B cell (primary cell): ENCODE measurements around the gene UBTD1. TPM values are rescaled to one million over a fixed set of nuclear protein-coding genes. Genes with fewer than 3 reads are reported as not detected.

Experiments used
- ATAC-seq: fragments of 200-7000 bp; cut with Tn5 transposase; one replicate; pipeline ENCODE4 v1.10.0; 2021; ENCODE audit warnings: low read depth, mild to moderate bottlenecking, moderate number of reproducible peaks, moderate library complexity
- CTCF ChIA-PET: fragments of 350-600 bp; sonication (Branson Sonifier 250); formaldehyde crosslinking; loops from one replicate; lab custom pipeline; 2021; ENCODE audit warnings: antibody characterized with exemption, inconsistent platforms; lab: Charles Lee
- POLR2A ChIA-PET: fragments of 350-600 bp; sonication (Branson Sonifier 250); formaldehyde crosslinking; loops from one replicate; lab custom pipeline; 2021; ENCODE audit warnings: antibody characterized with exemption; lab: Charles Lee
- DNase-seq: peaks from one replicate; pipeline ENCODE4 v3.0.0; 2013
- H2AFZ ChIP-seq: 2 replicates; pipeline ENCODE4 v1.6.1; 2012; ENCODE audit warnings: mild to moderate bottlenecking, low read depth, low read length; ENCODE audit not compliant: insufficient read depth, poor library complexity, severe bottlenecking
- H3K27ac ChIP-seq, 2 donors: 1 replicate in 1 of 2; 2 replicates in 1 of 2; pipeline ENCODE4 v1.5.1; 2012 to 2013; ENCODE audit warnings: low read length in 2 of 2, mild to moderate bottlenecking in 2 of 2, moderate library complexity in 1 of 2
- H3K27me3 ChIP-seq, 4 experiments: fragments of 200-600 bp in 1 of 4; sonication (generic) in 1 of 4; replicated peaks in 1 of 4; 1 replicate in 2 of 4; 2 replicates in 2 of 4; pipeline versions ENCODE4 v1.6.1 to v1.7.0; 2013 to 2016; ENCODE audit warnings: low read length in 3 of 4, mild to moderate bottlenecking in 2 of 4, mixed read lengths in 1 of 4, moderate library complexity in 1 of 4; ENCODE audit not compliant: insufficient read depth in 4 of 4, control insufficient read depth in 3 of 4; ENCODE audit errors: control extremely low read depth in 1 of 4
- H3K36me3 ChIP-seq, 2 experiments: replicated peaks in 1 of 2; 1 replicate in 1 of 2; 2 replicates in 1 of 2; pipeline versions ENCODE4 v1.6.1 to v1.7.1; 2013; ENCODE audit warnings: low read length in 1 of 2; ENCODE audit not compliant: insufficient read depth in 2 of 2, control insufficient read depth in 1 of 2; ENCODE audit errors: control extremely low read depth in 1 of 2, extremely low read depth in 1 of 2
- H3K4me1 ChIP-seq, 2 donors: fragments of 200-600 bp in 1 of 2; sonication (generic) in 1 of 2; 1 replicate in 1 of 2; 2 replicates in 1 of 2; pipeline versions ENCODE4 v1.5.1 to v1.6.1; 2013 to 2017; ENCODE audit warnings: low read length in 2 of 2; ENCODE audit not compliant: control insufficient read depth in 2 of 2, insufficient read depth in 2 of 2
- H3K4me2 ChIP-seq: replicated peaks from 2 replicates; pipeline ENCODE3; 2012; ENCODE audit warnings: mild to moderate bottlenecking, low read depth, low read length; ENCODE audit not compliant: poor library complexity, severe bottlenecking
- H3K4me3 ChIP-seq, 5 experiments: fragments of 200-600 bp in 1 of 5; sonication (generic) in 1 of 5; 1 replicate in 3 of 5; 2 replicates in 2 of 5; pipeline versions ENCODE4 v1.5.1 to v1.7.0; 2011 to 2016; ENCODE audit warnings: low read length in 4 of 5, mild to moderate bottlenecking in 4 of 5, low read depth in 2 of 5, control low read depth in 1 of 5, moderate library complexity in 1 of 5; ENCODE audit not compliant: insufficient read depth in 1 of 5; ENCODE audit errors: control extremely low read depth in 1 of 5, extremely low read depth in 1 of 5
- H3K79me2 ChIP-seq: fragments of 200-600 bp; sonication (generic); one replicate; pipeline ENCODE4 v1.6.0; 2016; ENCODE audit warnings: low read length; ENCODE audit not compliant: control insufficient read depth, insufficient read depth
- H3K9ac ChIP-seq: fragments of 200-600 bp; sonication (generic); 2 replicates; pipeline ENCODE4 v1.6.1; 2017; ENCODE audit warnings: mild to moderate bottlenecking, low read length, moderate library complexity
- H3K9me3 ChIP-seq, 3 donors: one replicate each; pipeline versions ENCODE4 v1.6.1 to v1.7.1; 2013; ENCODE audit warnings: low read length in 2 of 3; ENCODE audit not compliant: control insufficient read depth in 2 of 3, insufficient read depth in 1 of 3; ENCODE audit errors: control extremely low read depth in 1 of 3
- H4K20me1 ChIP-seq: 2 replicates; pipeline ENCODE4 v1.6.0; 2012; ENCODE audit warnings: mild to moderate bottlenecking, low read length; ENCODE audit not compliant: insufficient read depth, control insufficient read depth, poor library complexity, severe bottlenecking
- H3K27ac Mint-ChIP-seq: one replicate; pipeline ENCODE4 v1.8.0; 2021; ENCODE audit warnings: mixed read lengths
- H3K27me3 Mint-ChIP-seq: one replicate; pipeline ENCODE4 v1.8.0; 2021; ENCODE audit warnings: mixed read lengths
- H3K4me1 Mint-ChIP-seq: one replicate; pipeline ENCODE4 v1.8.0; 2021; ENCODE audit warnings: mixed read lengths
- H3K4me3 Mint-ChIP-seq: one replicate; pipeline ENCODE4 v1.8.0; 2021; ENCODE audit warnings: mixed read lengths
- H3K9me3 Mint-ChIP-seq: one replicate; pipeline ENCODE4 v1.8.0; 2022; ENCODE audit warnings: mixed read lengths; ENCODE audit not compliant: insufficient read depth
- EZH2 ChIP-seq: IDR thresholded peaks from 2 replicates; pipeline ENCODE4 v1.6.1; 2012; ENCODE audit warnings: borderline replicate concordance, low read depth, mild to moderate bottlenecking, moderate library complexity, low read length; ENCODE audit not compliant: insufficient read depth, poor library complexity, severe bottlenecking
- WGBS: methylation state at CpG from one replicate; pipeline ENCODE4 v1.1.5; 2013; ENCODE audit warnings: missing lambda C conversion rate; ENCODE audit not compliant: insufficient coverage; 5-methylcytosine and 5-hydroxymethylcytosine counted together
- intact Hi-C: fragments of 100-400 bp; cut with micrococcal nuclease; formaldehyde crosslinking; loops from one replicate; pipeline ENCODE4 v1.10.0; 2022
- polyA plus RNA-seq: library from polyadenylated mRNA; depleted of rRNA; stranded (reverse); fragments of >200 nt; gene quantifications from 2 replicates; pipeline ENCODE4 v1.2.3, GENCODE V29; 2012
- total RNA-seq, 2 donors: library from RNA; stranded (reverse); fragments of 120-200 nt in 1 of 2; gene quantifications; 1 replicate in 1 of 2; 2 replicates in 1 of 2; pipeline versions ENCODE4 v1.2.3 to v1.2.4, GENCODE V29; 2013 to 2022
- TF ChIP-seq, protein P1 (sequence below): fragments of 200-600 bp; IDR thresholded peaks from one replicate; pipeline ENCODE4 v1.8.0; 2022; ENCODE audit warnings: antibody characterized with exemption, mild to moderate bottlenecking

UBTD1 gene
- total and polyA plus RNA-seq, 2 donors (not counting 1 experiment from before 2014, with no cell fraction given), result 1.3 to 1.8 TPM

DNA sequence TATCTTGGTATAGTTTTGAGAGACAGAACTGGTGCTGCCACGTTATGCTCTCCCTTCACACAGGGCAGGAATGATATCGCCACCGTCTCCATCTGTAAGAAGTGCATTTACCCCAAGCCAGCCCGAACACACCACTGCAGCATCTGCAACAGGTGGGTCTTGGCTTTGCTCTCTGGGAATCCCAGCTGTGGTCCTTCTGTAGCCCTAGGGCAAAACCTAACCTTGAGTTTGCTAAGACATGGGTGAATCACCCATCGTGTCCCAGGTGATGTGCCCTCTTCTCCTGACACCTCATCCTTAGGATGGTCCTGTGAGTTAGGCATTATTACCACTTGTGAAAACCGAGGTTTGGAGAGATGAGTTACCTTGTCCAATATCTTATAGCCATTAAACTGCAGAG is 46.4 kb upstream of the UBTD1 start:
- Mint-ChIP-seq H3K9me3 (no peaks in the 10 kb centered on the region), H3K27ac (no peak overlapping the region), H3K27me3 (no peaks in the 10 kb centered on the region), H3K4me1 (peaks cover 10% of the 10 kb centered on the region), H3K4me3 (no peak overlapping the region)
- no peak overlapping the region for H2AFZ ChIP-seq
- DNase-seq (no peak), ATAC-seq (no peak)
- peaks cover 0 to 61% of the 10 kb centered on the region in 2 experiments for H3K36me3 ChIP-seq
- ChIA-PET CTCF (interaction anchor here (0.7 to 1.0 kb wide), 2 partner anchors 101 to 252 kb away, joined by 3 read pairs; no protein-coding TSS in a partner anchor), POLR2A (no interaction called here)
- intact Hi-C loops, result no loop called here
- H3K27me3 ChIP-seq, result no peaks in the 10 kb centered on the region
- H3K9me3 ChIP-seq, result no peaks in the 10 kb centered on the region
- TF ChIP-seq EZH2, result no peak
- 94% methylated on average over 3 of the region's 6 CpGs for WGBS
- no peak overlapping the region for H3K4me3 ChIP-seq
- peaks cover 27% of the 10 kb centered on the region for H4K20me1 ChIP-seq
- peaks cover 53% of the 10 kb centered on the region for H3K79me2 ChIP-seq
- no peak overlapping the region for H3K27ac ChIP-seq
- H3K4me1 ChIP-seq, result peaks cover under 1% of the 10 kb centered on the region in 2 donors
- no peak overlapping the region for H3K9ac ChIP-seq
- no peak overlapping the region for H3K4me2 ChIP-seq

DNA sequence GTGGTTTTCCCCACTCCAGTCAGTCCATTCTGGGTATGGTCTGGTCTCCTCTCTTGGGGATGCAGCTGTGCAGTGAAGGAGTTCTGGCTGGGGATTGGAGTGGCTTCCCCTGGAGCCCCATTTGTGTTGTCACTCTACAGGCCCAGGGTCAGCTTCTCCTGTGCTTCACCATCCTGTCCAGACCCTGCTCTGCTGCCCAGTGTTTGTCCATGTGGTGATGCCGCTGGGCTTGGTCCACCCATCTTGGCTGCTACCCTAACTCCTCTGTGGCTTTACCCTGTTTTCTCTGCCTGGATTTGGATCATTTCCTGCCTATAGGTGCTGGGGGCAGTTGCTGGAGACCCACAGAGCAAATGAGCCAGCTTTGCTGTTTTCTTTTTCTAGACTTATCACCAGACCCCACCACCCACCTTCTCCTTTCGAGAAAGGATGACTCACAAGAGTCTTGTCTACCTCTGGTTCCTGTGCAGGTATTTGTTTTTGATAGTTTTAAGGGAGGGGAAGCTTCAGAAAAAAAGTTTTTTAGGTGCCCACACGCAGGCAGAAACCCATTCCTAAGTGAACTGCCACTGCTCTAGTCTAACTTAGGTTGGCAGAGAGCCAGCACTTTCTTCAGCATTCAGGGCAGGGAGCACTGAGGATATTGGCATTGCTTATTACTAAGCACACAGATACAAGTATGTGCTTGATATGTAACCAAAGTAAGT is 44.2 kb upstream of the UBTD1 start:
- H3K4me2 ChIP-seq, result no peak overlapping the region
- H3K4me3 Mint-ChIP-seq, result no peak overlapping the region
- H3K27me3 ChIP-seq, result no peaks in the 10 kb centered on the region
- CTCF ChIA-PET, result interaction anchor here (0.9 kb wide), 1 partner anchor 20 kb away, joined by 3 read pairs; no protein-coding TSS in a partner anchor
- no peak for TF ChIP-seq EZH2
- TF ChIP-seq, protein P1, sequence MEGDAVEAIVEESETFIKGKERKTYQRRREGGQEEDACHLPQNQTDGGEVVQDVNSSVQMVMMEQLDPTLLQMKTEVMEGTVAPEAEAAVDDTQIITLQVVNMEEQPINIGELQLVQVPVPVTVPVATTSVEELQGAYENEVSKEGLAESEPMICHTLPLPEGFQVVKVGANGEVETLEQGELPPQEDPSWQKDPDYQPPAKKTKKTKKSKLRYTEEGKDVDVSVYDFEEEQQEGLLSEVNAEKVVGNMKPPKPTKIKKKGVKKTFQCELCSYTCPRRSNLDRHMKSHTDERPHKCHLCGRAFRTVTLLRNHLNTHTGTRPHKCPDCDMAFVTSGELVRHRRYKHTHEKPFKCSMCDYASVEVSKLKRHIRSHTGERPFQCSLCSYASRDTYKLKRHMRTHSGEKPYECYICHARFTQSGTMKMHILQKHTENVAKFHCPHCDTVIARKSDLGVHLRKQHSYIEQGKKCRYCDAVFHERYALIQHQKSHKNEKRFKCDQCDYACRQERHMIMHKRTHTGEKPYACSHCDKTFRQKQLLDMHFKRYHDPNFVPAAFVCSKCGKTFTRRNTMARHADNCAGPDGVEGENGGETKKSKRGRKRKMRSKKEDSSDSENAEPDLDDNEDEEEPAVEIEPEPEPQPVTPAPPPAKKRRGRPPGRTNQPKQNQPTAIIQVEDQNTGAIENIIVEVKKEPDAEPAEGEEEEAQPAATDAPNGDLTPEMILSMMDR, result no peak
- no peak overlapping the region for H3K27ac ChIP-seq
- no peak overlapping the region for H3K9ac ChIP-seq
- H4K20me1 ChIP-seq, result peaks cover 27% of the 10 kb centered on the region
- H3K27ac Mint-ChIP-seq, result no peak overlapping the region
- H3K9me3 Mint-ChIP-seq, result no peaks in the 10 kb centered on the region
- H3K4me1 ChIP-seq, result no peaks in the 10 kb centered on the region
- no peaks in the 10 kb centered on the region for H3K9me3 ChIP-seq
- peaks cover 2% of the 10 kb centered on the region for H3K4me1 Mint-ChIP-seq
- no peak for ATAC-seq
- H3K79me2 ChIP-seq, result peaks cover 32% of the 10 kb centered on the region
- WGBS, result 89% methylated on average over 2 of the region's 3 CpGs
- intact Hi-C loops, result no loop called here
- H3K36me3 ChIP-seq, result peaks cover 0 to 78% of the 10 kb centered on the region in 2 experiments
- H2AFZ ChIP-seq, result no peak overlapping the region
- POLR2A ChIA-PET, result no interaction called here
- no peaks in the 10 kb centered on the region for H3K27me3 Mint-ChIP-seq
- no peak for DNase-seq
- no peak overlapping the region for H3K4me3 ChIP-seq
